ENCODE results near the gene MECP2.

- peak; percentile 66 to 70 (median 67) for TF ChIP-seq CTCF (optimal IDR thresholded peaks at IDR 0.05 in 1 of 3, IDR thresholded peaks at IDR 0.05 in 1 of 3, conservative IDR thresholded peaks at IDR 0.05 in 1 of 3; ENCODE audit: extremely low read depth in 1 of 3, insufficient read depth in 2 of 3, low read length in 3 of 3)
- no peak for TF ChIP-seq EZH2 (IDR thresholded peaks at IDR 0.05; ENCODE audit: low read length)
Observed at GRCh38 chrX:154051201-154051810, 46.2 kb downstream of the MECP2 start.

Data from keratinocyte (primary cell).